ENCODE measurements around the gene STX3.

DNA sequence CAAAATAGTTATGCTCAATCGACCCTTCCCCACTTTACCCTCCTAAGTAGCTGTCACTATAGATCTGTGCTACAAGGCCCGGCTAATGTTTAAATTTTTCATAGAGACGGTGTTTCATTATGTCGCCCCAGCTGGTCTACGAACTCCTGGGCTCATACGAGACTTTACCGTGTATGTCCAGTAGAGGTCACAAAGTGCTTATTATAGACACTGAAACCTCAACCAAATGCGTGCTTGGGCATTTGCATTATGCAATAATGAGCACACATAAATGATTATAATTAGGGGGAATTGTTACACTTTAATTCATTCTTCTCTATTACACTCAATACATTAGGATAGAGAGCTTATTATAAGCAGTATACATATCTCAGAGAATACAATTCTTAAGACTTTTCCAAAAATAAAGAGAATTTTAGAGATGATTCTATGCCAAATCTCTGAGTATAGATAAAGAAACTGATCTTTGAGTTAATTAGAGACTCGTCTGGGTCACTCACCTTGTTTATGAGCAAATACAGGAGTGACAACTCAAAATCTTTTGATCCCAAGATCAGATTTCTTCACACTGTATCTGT is 67.9 kb downstream of the STX3 start:
- TF ChIP-seq, protein P1, sequence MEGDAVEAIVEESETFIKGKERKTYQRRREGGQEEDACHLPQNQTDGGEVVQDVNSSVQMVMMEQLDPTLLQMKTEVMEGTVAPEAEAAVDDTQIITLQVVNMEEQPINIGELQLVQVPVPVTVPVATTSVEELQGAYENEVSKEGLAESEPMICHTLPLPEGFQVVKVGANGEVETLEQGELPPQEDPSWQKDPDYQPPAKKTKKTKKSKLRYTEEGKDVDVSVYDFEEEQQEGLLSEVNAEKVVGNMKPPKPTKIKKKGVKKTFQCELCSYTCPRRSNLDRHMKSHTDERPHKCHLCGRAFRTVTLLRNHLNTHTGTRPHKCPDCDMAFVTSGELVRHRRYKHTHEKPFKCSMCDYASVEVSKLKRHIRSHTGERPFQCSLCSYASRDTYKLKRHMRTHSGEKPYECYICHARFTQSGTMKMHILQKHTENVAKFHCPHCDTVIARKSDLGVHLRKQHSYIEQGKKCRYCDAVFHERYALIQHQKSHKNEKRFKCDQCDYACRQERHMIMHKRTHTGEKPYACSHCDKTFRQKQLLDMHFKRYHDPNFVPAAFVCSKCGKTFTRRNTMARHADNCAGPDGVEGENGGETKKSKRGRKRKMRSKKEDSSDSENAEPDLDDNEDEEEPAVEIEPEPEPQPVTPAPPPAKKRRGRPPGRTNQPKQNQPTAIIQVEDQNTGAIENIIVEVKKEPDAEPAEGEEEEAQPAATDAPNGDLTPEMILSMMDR (IDR thresholded peaks at IDR 0.05) = peak; percentile 34 to 67 (median 54)
- TF ChIP-seq EP300 (IDR thresholded peaks at IDR 0.05) (no peak), POLR2A (IDR thresholded peaks at IDR 0.05) (no peak)

Data from tibial nerve (tissue), 4 donors.